ENCODE data around the gene PNLIP.

The PNLIP gene

DNA sequence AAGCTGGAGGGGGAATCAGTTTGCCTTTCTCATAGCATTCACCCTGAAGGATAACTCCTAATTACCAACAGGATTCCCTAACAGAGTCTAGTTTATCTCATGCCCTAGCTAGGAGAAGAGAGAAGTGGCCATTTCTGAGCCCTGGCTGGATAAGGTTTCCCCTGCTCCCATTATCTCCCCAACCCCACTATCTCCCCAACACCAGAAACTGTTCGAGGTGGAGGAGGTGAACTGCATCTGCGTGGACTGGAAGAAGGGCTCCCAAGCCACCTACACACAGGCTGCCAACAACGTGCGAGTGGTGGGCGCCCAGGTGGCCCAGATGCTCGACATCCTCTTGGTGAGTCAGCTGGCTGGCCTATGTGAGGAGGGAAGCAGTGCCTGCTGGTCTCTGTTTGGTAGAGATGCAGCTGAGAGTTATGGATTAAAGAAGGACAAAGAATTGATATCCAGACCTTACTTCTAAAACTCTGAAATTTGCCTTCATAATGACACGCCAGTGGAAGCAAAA is 48.8 kb downstream of the PNLIP start:
- Histone ChIP-seq H3K27ac (ENCODE audit: low read depth, low read length, poor library complexity, severe bottlenecking) (no peak overlapping the region), H2AFZ (ENCODE audit: low read length) (no peak overlapping the region), H4K20me1 (ENCODE audit: insufficient read depth, low read length) (no peaks in the 10 kb centered on the region), H3K9ac (ENCODE audit: low read length) (no peak overlapping the region), H3K9me2 (ENCODE audit: low read depth, low read length) (no peaks in the 10 kb centered on the region), H3K9me3 (ENCODE audit: low read length) (no peaks in the 10 kb centered on the region), H3K36me3 (ENCODE audit: insufficient read depth, low read length) (no peaks in the 10 kb centered on the region), H3K79me2 (ENCODE audit: insufficient read depth, low read length) (no peaks in the 10 kb centered on the region), H3F3A (ENCODE audit: insufficient read depth, low read length) (no peaks in the 10 kb centered on the region), H3K4me2 (ENCODE audit: low read length) (no peak overlapping the region), H3K4me1 (ENCODE audit: insufficient read depth, low read length, severe bottlenecking) (no peaks in the 10 kb centered on the region), H3K27me3 (ENCODE audit: insufficient read depth, low read length) (no peaks in the 10 kb centered on the region), H3K4me3 (ENCODE audit: low read depth, low read length, poor library complexity, severe bottlenecking) (no peak overlapping the region)
- TF ChIP-seq EZH2 (IDR thresholded peaks at IDR 0.05; ENCODE audit: borderline replicate concordance, low read length), result no peak
- TF ChIP-seq, protein P1, sequence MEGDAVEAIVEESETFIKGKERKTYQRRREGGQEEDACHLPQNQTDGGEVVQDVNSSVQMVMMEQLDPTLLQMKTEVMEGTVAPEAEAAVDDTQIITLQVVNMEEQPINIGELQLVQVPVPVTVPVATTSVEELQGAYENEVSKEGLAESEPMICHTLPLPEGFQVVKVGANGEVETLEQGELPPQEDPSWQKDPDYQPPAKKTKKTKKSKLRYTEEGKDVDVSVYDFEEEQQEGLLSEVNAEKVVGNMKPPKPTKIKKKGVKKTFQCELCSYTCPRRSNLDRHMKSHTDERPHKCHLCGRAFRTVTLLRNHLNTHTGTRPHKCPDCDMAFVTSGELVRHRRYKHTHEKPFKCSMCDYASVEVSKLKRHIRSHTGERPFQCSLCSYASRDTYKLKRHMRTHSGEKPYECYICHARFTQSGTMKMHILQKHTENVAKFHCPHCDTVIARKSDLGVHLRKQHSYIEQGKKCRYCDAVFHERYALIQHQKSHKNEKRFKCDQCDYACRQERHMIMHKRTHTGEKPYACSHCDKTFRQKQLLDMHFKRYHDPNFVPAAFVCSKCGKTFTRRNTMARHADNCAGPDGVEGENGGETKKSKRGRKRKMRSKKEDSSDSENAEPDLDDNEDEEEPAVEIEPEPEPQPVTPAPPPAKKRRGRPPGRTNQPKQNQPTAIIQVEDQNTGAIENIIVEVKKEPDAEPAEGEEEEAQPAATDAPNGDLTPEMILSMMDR (IDR thresholded peaks at IDR 0.05; ENCODE audit: low read length), result no peak

DNA sequence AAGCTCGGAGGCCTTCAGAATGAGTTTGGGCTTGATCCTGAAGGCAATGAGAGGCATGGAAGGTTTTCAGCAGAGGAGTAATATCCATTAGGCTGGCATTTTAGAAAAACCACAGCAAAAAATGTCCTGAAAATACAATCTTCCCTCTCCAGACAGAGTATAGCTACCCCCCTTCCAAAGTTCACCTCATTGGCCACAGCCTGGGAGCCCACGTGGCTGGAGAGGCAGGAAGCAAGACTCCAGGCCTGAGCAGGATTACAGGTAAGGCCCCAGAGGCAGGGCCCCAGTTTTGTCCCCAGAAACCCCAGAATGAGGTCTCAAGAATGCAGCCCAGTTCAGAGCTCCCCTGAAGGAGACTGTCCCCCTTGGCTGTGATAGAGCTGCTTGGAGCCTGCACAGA is 50.3 kb downstream of the PNLIP start:
- Histone ChIP-seq H3K9me3 (ENCODE audit: low read length) (no peaks in the 10 kb centered on the region), H3K9ac (ENCODE audit: low read length) (no peak overlapping the region), H3F3A (ENCODE audit: insufficient read depth, low read length) (no peaks in the 10 kb centered on the region), H3K27ac (ENCODE audit: low read depth, low read length, poor library complexity, severe bottlenecking) (no peak overlapping the region), H2AFZ (ENCODE audit: low read length) (no peak overlapping the region), H3K9me2 (ENCODE audit: low read depth, low read length) (no peaks in the 10 kb centered on the region), H3K27me3 (ENCODE audit: insufficient read depth, low read length) (no peaks in the 10 kb centered on the region), H3K4me1 (ENCODE audit: insufficient read depth, low read length, severe bottlenecking) (no peaks in the 10 kb centered on the region), H4K20me1 (ENCODE audit: insufficient read depth, low read length) (no peaks in the 10 kb centered on the region), H3K36me3 (ENCODE audit: insufficient read depth, low read length) (no peaks in the 10 kb centered on the region), H3K4me3 (ENCODE audit: low read depth, low read length, poor library complexity, severe bottlenecking) (no peak overlapping the region), H3K79me2 (ENCODE audit: insufficient read depth, low read length) (no peaks in the 10 kb centered on the region), H3K4me2 (ENCODE audit: low read length) (no peak overlapping the region)
- TF ChIP-seq EZH2 (IDR thresholded peaks at IDR 0.05; ENCODE audit: borderline replicate concordance, low read length), result no peak
- TF ChIP-seq, protein P1 (IDR thresholded peaks at IDR 0.05; ENCODE audit: low read length), result no peak

GRCh38 chr10:116597543-116597942 is 51.8 kb downstream of the PNLIP start:
- no peak overlapping the region for H3K4me2 ChIP-seq (ENCODE audit: low read length)
- no peaks in the 10 kb centered on the region for H3K79me2 ChIP-seq (ENCODE audit: insufficient read depth, low read length)
- H3K9me3 ChIP-seq (ENCODE audit: low read length), result no peaks in the 10 kb centered on the region
- H3K27me3 ChIP-seq (ENCODE audit: insufficient read depth, low read length), result no peaks in the 10 kb centered on the region
- no peak overlapping the region for H2AFZ ChIP-seq (ENCODE audit: low read length)
- H3F3A ChIP-seq (ENCODE audit: insufficient read depth, low read length), result no peaks in the 10 kb centered on the region
- H3K36me3 ChIP-seq (ENCODE audit: insufficient read depth, low read length), result no peaks in the 10 kb centered on the region
- no peak overlapping the region for H3K27ac ChIP-seq (ENCODE audit: low read depth, low read length, poor library complexity, severe bottlenecking)
- no peaks in the 10 kb centered on the region for H3K9me2 ChIP-seq (ENCODE audit: low read depth, low read length)
- H4K20me1 ChIP-seq (ENCODE audit: insufficient read depth, low read length), result no peaks in the 10 kb centered on the region
- H3K4me3 ChIP-seq (ENCODE audit: low read depth, low read length, poor library complexity, severe bottlenecking), result no peak overlapping the region
- TF ChIP-seq, protein P1 (IDR thresholded peaks at IDR 0.05; ENCODE audit: low read length), result no peak
- no peak for TF ChIP-seq EZH2 (IDR thresholded peaks at IDR 0.05; ENCODE audit: borderline replicate concordance, low read length)
- H3K4me1 ChIP-seq (ENCODE audit: insufficient read depth, low read length, severe bottlenecking), result no peaks in the 10 kb centered on the region
- H3K9ac ChIP-seq (ENCODE audit: low read length), result no peak overlapping the region
